ENCODE measurements around the gene KLC1. TPM values are rescaled to one million over a fixed set of nuclear protein-coding genes. Genes with fewer than 3 reads are reported as not detected.
A peak's percentile ranks its signal among the peaks of the same experiment; 100 is the strongest.

KLC1 gene
- total RNA-seq, 1 donor from 2014 or later: 163 TPM

- Mint-ChIP-seq H3K27me3 (ENCODE audit: low read depth) (no peaks in the 10 kb centered on the region), H3K27ac (no peak overlapping the region), H3K4me3 (no peak overlapping the region), H3K36me3 (peaks cover 18% of the 10 kb centered on the region), H3K9me3 (no peaks in the 10 kb centered on the region), H3K4me1 (peaks cover 16% of the 10 kb centered on the region)
- TF ChIP-seq, protein P1, sequence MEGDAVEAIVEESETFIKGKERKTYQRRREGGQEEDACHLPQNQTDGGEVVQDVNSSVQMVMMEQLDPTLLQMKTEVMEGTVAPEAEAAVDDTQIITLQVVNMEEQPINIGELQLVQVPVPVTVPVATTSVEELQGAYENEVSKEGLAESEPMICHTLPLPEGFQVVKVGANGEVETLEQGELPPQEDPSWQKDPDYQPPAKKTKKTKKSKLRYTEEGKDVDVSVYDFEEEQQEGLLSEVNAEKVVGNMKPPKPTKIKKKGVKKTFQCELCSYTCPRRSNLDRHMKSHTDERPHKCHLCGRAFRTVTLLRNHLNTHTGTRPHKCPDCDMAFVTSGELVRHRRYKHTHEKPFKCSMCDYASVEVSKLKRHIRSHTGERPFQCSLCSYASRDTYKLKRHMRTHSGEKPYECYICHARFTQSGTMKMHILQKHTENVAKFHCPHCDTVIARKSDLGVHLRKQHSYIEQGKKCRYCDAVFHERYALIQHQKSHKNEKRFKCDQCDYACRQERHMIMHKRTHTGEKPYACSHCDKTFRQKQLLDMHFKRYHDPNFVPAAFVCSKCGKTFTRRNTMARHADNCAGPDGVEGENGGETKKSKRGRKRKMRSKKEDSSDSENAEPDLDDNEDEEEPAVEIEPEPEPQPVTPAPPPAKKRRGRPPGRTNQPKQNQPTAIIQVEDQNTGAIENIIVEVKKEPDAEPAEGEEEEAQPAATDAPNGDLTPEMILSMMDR (IDR thresholded peaks at IDR 0.05; ENCODE audit: unreplicated experiment): no peak
- DNase-seq (ENCODE audit: low spot score in 2 of 2, unreplicated experiment in 2 of 2): no peak
Measured at GRCh38 chr14:103700753-103701490, 71.9 kb downstream of the KLC1 start.

GRCh38 chr14:103702095-103702494 lies 73.1 kb downstream of the KLC1 start:
- H3K9me3 Mint-ChIP-seq: no peaks in the 10 kb centered on the region
- DNase-seq (ENCODE audit: low spot score in 2 of 2, unreplicated experiment in 2 of 2): no peak
- no peak overlapping the region for H3K4me3 Mint-ChIP-seq
- TF ChIP-seq, protein P1 (IDR thresholded peaks at IDR 0.05; ENCODE audit: unreplicated experiment): no peak
- H3K4me1 Mint-ChIP-seq: peaks cover 4% of the 10 kb centered on the region
- no peak overlapping the region for H3K27ac Mint-ChIP-seq
- peaks cover 18% of the 10 kb centered on the region for H3K36me3 Mint-ChIP-seq
- no peaks in the 10 kb centered on the region for H3K27me3 Mint-ChIP-seq (ENCODE audit: low read depth)

DNA sequence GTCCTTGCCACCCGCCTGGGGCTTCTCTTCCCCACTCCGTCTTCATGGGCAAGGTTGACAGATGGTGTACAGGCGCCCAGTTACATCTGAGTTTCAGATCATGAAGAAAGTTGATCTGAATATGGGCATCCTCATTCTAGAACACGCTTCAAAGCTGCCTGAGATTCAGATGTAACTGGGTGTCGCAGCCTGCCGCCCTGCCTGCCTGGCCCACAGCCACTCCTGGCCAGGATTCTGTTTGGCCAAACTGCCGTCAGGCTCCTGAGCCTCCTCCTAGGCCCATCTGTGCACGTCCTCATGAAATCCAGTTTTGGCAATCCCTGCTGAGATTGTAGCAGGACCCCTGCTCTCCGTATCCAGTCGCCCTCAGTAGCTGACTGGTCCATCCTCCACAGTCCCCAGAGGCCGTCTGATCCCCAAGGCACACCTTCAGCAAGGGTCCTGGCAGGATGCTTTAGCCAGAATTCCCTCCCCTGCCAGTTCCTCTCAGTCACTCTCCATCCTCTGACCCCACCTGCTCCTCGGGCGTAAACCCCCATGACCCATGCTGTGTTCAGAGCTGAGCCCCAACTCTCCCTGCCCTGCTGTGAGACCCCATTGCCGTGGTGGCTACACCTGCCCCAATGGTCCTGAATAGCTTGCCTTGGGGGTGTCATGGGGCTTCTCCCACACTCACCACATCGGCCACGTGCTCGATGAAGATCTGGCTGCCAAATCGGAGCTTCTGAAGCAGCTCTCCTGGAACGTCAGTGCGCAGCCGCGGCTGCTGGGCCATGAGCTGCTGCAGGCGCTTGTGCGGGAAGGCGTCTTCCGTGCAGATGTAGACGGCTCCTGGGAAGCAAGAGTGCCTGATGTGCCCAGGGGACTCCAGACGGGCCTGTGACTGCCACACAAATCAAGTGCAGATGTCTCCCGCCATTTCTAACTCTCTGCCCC lies 73.8 kb downstream of the KLC1 start:
- TF ChIP-seq, protein P1 (IDR thresholded peaks at IDR 0.05; ENCODE audit: unreplicated experiment): no peak
- H3K4me1 Mint-ChIP-seq: no peaks in the 10 kb centered on the region
- H3K27ac Mint-ChIP-seq: no peak overlapping the region
- no peaks in the 10 kb centered on the region for H3K27me3 Mint-ChIP-seq (ENCODE audit: low read depth)
- H3K4me3 Mint-ChIP-seq: no peak overlapping the region
- H3K36me3 Mint-ChIP-seq: peaks cover 18% of the 10 kb centered on the region
- H3K9me3 Mint-ChIP-seq: no peaks in the 10 kb centered on the region
- DNase-seq (ENCODE audit: low spot score in 2 of 2, unreplicated experiment in 2 of 2): no peak

- TF ChIP-seq, protein P1 (IDR thresholded peaks at IDR 0.05; ENCODE audit: unreplicated experiment): no peak
- Mint-ChIP-seq H3K27me3 (ENCODE audit: low read depth) (no peaks in the 10 kb centered on the region), H3K4me3 (no peak overlapping the region), H3K9me3 (no peaks in the 10 kb centered on the region), H3K36me3 (peaks cover 18% of the 10 kb centered on the region), H3K4me1 (no peaks in the 10 kb centered on the region), H3K27ac (no peak overlapping the region)
- no peak for DNase-seq (ENCODE audit: low spot score in 2 of 2, unreplicated experiment in 2 of 2)
Measured at GRCh38 chr14:103703433-103704385, 74.7 kb downstream of the KLC1 start.

DNA sequence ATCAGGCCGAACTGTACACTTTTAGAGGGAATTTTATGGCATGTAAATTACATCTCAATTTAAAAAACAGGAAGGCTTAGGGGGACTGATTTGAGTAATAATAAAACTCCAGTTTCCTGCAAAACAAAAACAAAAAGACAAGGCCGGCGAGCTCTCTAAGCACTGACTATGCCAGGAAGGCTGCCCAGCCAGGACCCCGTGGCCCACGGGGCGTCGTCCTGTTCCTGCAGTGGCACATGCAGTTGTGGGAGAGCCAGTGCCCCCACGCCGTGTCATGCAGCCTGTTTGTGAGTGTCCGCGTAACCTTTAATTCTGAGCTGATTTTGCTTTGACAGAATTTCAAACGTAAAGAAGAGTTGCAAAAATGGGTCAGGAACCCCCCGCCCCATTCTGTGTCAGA lies 75.7 kb downstream of the KLC1 start:
- Mint-ChIP-seq H3K4me1 (no peaks in the 10 kb centered on the region), H3K36me3 (peaks cover 18% of the 10 kb centered on the region), H3K27me3 (ENCODE audit: low read depth) (no peaks in the 10 kb centered on the region), H3K27ac (peak overlapping the region; percentile 67), H3K4me3 (no peak overlapping the region), H3K9me3 (no peaks in the 10 kb centered on the region)
- TF ChIP-seq, protein P1 (IDR thresholded peaks at IDR 0.05; ENCODE audit: unreplicated experiment): no peak
- DNase-seq (ENCODE audit: low spot score in 2 of 2, unreplicated experiment in 2 of 2): no peak

Measured in mesothelial cell of epicardium (in vitro differentiated cells).